ENCODE data around the gene CAPZA1.

DNA sequence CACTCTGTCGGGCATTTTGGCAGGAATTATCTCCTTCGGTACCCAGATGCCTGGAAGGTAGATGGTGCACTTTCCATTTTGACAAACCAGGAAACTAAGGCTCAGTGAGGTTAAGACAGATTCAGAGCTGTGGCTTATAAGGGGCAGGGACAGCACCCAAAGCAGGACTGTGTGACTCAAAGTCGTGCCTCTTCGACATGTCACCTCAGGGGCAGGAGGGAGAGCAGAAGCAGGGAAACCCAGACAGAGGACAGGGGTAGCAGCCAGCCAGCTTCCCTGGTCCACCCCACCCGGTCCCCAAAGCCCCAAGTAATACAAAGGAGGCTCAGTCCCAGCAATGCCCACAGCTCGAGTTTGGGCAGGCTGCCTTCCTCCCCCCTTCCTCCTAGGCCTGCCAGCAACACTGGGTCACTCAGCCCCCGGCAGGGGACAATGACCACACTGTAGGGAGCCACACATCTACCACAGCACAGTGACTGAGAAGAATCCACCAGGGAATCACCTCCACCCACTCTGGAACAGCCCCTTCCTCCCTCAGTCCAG is 84.8 kb downstream of the CAPZA1 start:
- TF ChIP-seq POLR2A (IDR thresholded peaks at IDR 0.05; ENCODE audit: low read length) (no peak), GATA1 (IDR thresholded peaks at IDR 0.05; ENCODE audit: low read depth, low read length) (no peak)

All from erythroblast (primary cell).